Measurements from ENCODE around the gene CSKMT.
A peak's percentile ranks its signal among the peaks of the same experiment; 100 is the strongest.

Gene CSKMT

DNA sequence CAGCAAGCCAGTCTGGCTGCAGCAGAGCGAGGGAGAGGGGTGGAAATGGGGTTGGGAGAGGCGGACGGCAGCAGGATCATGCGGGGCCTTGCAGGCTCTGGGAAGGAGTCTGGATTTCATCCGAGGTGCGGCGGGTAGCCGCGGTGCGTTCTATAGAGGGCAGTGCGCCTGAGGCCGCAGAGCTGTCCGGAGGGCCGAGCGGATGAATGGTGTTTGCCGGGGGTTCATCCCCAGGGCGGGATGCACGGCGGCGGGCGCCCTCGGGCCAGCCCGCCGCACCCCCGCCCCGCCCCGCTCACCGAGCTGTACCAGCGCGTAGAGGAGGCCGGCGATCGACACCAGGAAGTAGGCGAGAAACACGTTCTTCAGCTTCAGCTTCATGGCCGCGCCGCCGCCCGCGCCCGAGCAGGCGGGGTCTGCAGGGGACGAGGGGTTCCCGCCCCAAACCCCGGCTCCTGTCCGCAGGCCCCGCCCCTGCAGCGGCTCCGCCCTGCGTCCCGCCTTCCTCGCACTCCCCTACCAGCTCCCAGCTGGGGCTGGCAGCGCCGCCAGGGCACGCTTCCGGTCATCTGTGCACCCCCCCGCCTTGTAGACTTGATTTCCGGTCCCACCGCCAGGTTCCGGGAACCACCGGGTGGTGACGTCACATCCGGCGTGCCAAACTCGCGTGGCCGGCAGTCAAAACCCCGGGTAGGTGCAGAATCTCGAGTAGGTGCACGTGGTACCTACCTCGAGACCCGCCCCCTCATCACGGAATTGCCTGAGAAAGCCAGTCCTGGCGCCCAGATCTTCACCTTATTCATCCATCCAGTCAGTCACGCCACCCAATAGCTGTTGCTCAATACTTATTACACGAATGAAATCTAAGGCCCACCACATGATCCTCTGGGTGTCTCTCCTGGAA lies 43.3 kb upstream of the CSKMT start, which contains the start of gene B3GAT3:
TSS of gene B3GAT3 (minus strand) at position 420 of the 904 bp plus-strand sequence. CDS start at position 381, 39 bp downstream.
- Histone ChIP-seq H2BK5ac (ENCODE audit: low read depth, low read length, poor library complexity, severe bottlenecking) (peak within 1 kb of the TSS; percentile 37), H3K79me1 (replicated peaks; ENCODE audit: low read length, poor library complexity, severe bottlenecking) (peaks cover 5% of the 10 kb centered on the region), H3K18ac (ENCODE audit: low read depth in 1 of 2, low read length in 2 of 2) (peak within 1 kb of the TSS; percentile 76 to 85), H2BK12ac (ENCODE audit: low read length in 2 of 2) (peak within 1 kb of the TSS in 1 of 2 experiments; percentile 60), H2AFZ (ENCODE audit: low read depth, low read length) (no peak within 1 kb of the TSS), H3K27ac (ENCODE audit: low read length, poor library complexity, severe bottlenecking) (peak within 1 kb of the TSS; percentile 86), H3K4me3 (ENCODE audit: insufficient read depth in 1 of 2, low read depth in 1 of 2, low read length in 2 of 2) (peak within 1 kb of the TSS; percentile 59 to 90), H3K23ac (ENCODE audit: low read length in 2 of 2) (no peak within 1 kb of the TSS), H4K8ac (ENCODE audit: low read length) (peak within 1 kb of the TSS; percentile 86), H3K9me3 (ENCODE audit: control insufficient read depth, low read length) (no peaks in the 10 kb centered on the region), H3K9ac (ENCODE audit: low read length) (peak within 1 kb of the TSS; percentile 91), H4K91ac (ENCODE audit: low read length) (no peak within 1 kb of the TSS), H3K27me3 (ENCODE audit: control insufficient read depth in 1 of 2, insufficient read depth in 1 of 2, low read length in 2 of 2) (no peaks in the 10 kb centered on the region), H2BK15ac (ENCODE audit: low read depth, poor library complexity, severe bottlenecking) (peak within 1 kb of the TSS; percentile 85), H2AK5ac (ENCODE audit: low read length, severe bottlenecking) (peak within 1 kb of the TSS; percentile 85), H3K4ac (ENCODE audit: low read depth in 1 of 2, low read length in 2 of 2) (peak within 1 kb of the TSS; percentile 42 to 73), H3K36me3 (ENCODE audit: control insufficient read depth in 1 of 2, insufficient read depth in 2 of 2, low read depth in 1 of 2, low read length in 2 of 2) (peaks cover 35 to 42% of the 10 kb centered on the region in 2 experiments), H3K4me2 (ENCODE audit: low read length, poor library complexity, severe bottlenecking) (peak within 1 kb of the TSS; percentile 67), H2BK120ac (ENCODE audit: low read depth, low read length) (no peak within 1 kb of the TSS), H3K14ac (ENCODE audit: low read length in 2 of 2) (peak within 1 kb of the TSS in 1 of 2 experiments; percentile 61), H3K4me1 (ENCODE audit: control insufficient read depth, insufficient read depth, low read depth, low read length) (peaks cover 3% of the 10 kb centered on the region)
- peak; percentile 98 for DNase-seq
- 3% methylated on average over 76 of the region's 77 CpGs for WGBS

DNA sequence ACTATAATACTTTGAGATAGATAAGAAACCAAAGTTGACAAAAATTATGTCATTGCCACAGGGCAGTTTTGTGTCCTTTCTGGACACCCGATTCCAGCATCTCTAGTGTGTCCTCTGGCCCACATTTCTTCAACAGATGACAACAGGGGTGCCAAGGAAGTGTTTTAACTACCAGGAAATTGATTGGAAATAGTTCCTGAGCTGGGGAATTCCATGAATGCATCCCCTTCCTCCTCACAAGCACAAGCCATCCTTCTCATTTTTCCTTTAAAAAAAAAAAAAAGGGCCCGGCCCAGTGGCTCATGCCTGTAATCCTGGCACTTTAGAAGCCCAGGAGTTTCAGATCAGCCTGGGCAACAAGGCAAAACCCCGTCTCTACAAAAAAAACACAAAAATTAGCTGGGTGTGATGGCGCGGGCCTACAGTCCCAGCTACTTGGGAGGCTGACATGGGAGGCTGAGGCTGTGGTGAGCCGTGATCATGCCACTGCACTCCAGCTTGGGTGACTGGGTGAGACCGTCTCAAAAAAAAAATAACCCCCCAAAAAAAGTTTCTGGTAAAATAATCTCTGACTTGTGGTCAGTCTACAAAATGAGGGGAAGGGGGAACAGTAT lies 42.5 kb upstream of the CSKMT start:
- WGBS, result 100% methylated on average over 3 of the region's 7 CpGs
- H3K4ac ChIP-seq (ENCODE audit: low read depth in 1 of 2, low read length in 2 of 2), result peak overlapping the region in 1 of 2 experiments; percentile 51
- peak overlapping the region; percentile 86 for H3K27ac ChIP-seq (ENCODE audit: low read length, poor library complexity, severe bottlenecking)
- peaks cover 35 to 40% of the 10 kb centered on the region in 2 experiments for H3K36me3 ChIP-seq (ENCODE audit: control insufficient read depth in 1 of 2, insufficient read depth in 2 of 2, low read depth in 1 of 2, low read length in 2 of 2)
- no peak overlapping the region for H2BK120ac ChIP-seq (ENCODE audit: low read depth, low read length)
- no peak overlapping the region for H2BK15ac ChIP-seq (ENCODE audit: low read depth, poor library complexity, severe bottlenecking)
- no peak for DNase-seq
- peak overlapping the region; percentile 61 for H2AK5ac ChIP-seq (ENCODE audit: low read length, severe bottlenecking)
- no peak overlapping the region for H3K14ac ChIP-seq (ENCODE audit: low read length in 2 of 2)
- H3K79me1 ChIP-seq (replicated peaks; ENCODE audit: low read length, poor library complexity, severe bottlenecking), result no peaks in the 10 kb centered on the region
- peak overlapping the region in 1 of 2 experiments; percentile 90 for H3K4me3 ChIP-seq (ENCODE audit: insufficient read depth in 1 of 2, low read depth in 1 of 2, low read length in 2 of 2)
- no peak overlapping the region for H3K23ac ChIP-seq (ENCODE audit: low read length in 2 of 2)
- peak overlapping the region; percentile 68 for H4K8ac ChIP-seq (ENCODE audit: low read length)
- H2AFZ ChIP-seq (ENCODE audit: low read depth, low read length), result no peak overlapping the region
- peak overlapping the region; percentile 91 for H3K9ac ChIP-seq (ENCODE audit: low read length)
- H3K27me3 ChIP-seq (ENCODE audit: control insufficient read depth in 1 of 2, insufficient read depth in 1 of 2, low read length in 2 of 2), result no peaks in the 10 kb centered on the region
- H2BK5ac ChIP-seq (ENCODE audit: low read depth, low read length, poor library complexity, severe bottlenecking), result peak overlapping the region; percentile 37
- H3K9me3 ChIP-seq (ENCODE audit: control insufficient read depth, low read length), result no peaks in the 10 kb centered on the region
- no peak overlapping the region for H3K4me2 ChIP-seq (ENCODE audit: low read length, poor library complexity, severe bottlenecking)
- H3K4me1 ChIP-seq (ENCODE audit: control insufficient read depth, insufficient read depth, low read depth, low read length), result peaks cover 3% of the 10 kb centered on the region
- no peak overlapping the region for H4K91ac ChIP-seq (ENCODE audit: low read length)
- peak overlapping the region in 1 of 2 experiments; percentile 69 for H3K18ac ChIP-seq (ENCODE audit: low read depth in 1 of 2, low read length in 2 of 2)
- H2BK12ac ChIP-seq (ENCODE audit: low read length in 2 of 2), result no peak overlapping the region

DNA sequence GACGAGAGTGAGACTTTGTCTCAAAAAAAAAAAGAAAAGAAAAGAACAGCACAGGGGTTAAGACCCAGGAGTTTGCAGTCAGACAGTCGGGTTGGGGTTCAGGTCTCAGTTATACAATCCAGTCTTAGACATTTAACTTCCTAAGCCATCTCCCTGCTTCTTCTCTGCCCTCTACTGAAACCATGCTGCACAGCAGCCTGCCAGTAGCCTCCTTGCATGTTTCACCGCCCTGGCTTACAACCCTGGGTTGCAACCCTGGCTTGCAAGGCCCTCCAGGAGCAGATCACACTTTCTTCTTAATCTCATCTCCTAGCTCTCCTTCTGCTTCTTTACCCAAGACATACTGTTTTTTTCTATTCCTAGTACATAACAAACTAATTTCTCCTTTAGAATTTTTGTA lies 37.4 kb upstream of the CSKMT start:
- Histone ChIP-seq H3K14ac (ENCODE audit: low read length in 2 of 2) (no peak overlapping the region), H2AFZ (ENCODE audit: low read depth, low read length) (no peak overlapping the region), H2BK120ac (ENCODE audit: low read depth, low read length) (no peak overlapping the region), H3K36me3 (ENCODE audit: control insufficient read depth in 1 of 2, insufficient read depth in 2 of 2, low read depth in 1 of 2, low read length in 2 of 2) (peaks cover 81 to 82% of the 10 kb centered on the region in 2 experiments), H3K9ac (ENCODE audit: low read length) (no peak overlapping the region), H2BK5ac (ENCODE audit: low read depth, low read length, poor library complexity, severe bottlenecking) (no peak overlapping the region), H3K4me2 (ENCODE audit: low read length, poor library complexity, severe bottlenecking) (no peak overlapping the region), H3K27ac (ENCODE audit: low read length, poor library complexity, severe bottlenecking) (no peak overlapping the region), H3K79me1 (replicated peaks; ENCODE audit: low read length, poor library complexity, severe bottlenecking) (peaks cover 24% of the 10 kb centered on the region), H3K23ac (ENCODE audit: low read length in 2 of 2) (no peak overlapping the region), H3K27me3 (ENCODE audit: control insufficient read depth in 1 of 2, insufficient read depth in 1 of 2, low read length in 2 of 2) (no peaks in the 10 kb centered on the region), H4K8ac (ENCODE audit: low read length) (no peak overlapping the region), H3K4ac (ENCODE audit: low read depth in 1 of 2, low read length in 2 of 2) (no peak overlapping the region), H3K18ac (ENCODE audit: low read depth in 1 of 2, low read length in 2 of 2) (no peak overlapping the region), H3K4me1 (ENCODE audit: control insufficient read depth, insufficient read depth, low read depth, low read length) (no peaks in the 10 kb centered on the region), H2BK12ac (ENCODE audit: low read length in 2 of 2) (no peak overlapping the region), H4K91ac (ENCODE audit: low read length) (no peak overlapping the region), H3K4me3 (ENCODE audit: insufficient read depth in 1 of 2, low read depth in 1 of 2, low read length in 2 of 2) (no peak overlapping the region), H3K9me3 (ENCODE audit: control insufficient read depth, low read length) (no peaks in the 10 kb centered on the region), H2AK5ac (ENCODE audit: low read length, severe bottlenecking) (no peak overlapping the region), H2BK15ac (ENCODE audit: low read depth, poor library complexity, severe bottlenecking) (no peak overlapping the region)
- 95% methylated on average over 3 of the region's 3 CpGs for WGBS
- DNase-seq, result no peak

DNA sequence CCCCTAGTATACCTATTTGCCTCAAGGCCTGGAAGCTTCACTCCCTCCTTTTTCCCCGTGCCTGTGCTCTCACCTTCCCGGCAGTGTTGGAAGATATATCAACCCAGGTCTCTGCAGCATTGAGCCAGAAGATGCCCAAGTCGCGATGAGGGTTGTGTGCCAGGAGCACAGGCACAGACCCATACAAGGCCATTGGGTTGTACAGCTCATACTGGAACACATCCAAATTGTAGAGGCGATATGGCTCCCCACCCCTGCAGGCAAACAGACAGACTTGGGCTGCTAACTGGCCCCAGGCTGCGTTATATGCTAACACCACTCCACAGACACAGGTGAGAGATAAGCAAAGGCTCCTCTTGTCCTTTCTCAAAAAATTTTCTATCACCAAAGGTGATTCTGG lies 32.6 kb upstream of the CSKMT start:
- no peak for DNase-seq
- no peak overlapping the region for H3K4me2 ChIP-seq (ENCODE audit: low read length, poor library complexity, severe bottlenecking)
- no peak overlapping the region for H3K4me3 ChIP-seq (ENCODE audit: insufficient read depth in 1 of 2, low read depth in 1 of 2, low read length in 2 of 2)
- no peak overlapping the region for H3K14ac ChIP-seq (ENCODE audit: low read length in 2 of 2)
- H4K8ac ChIP-seq (ENCODE audit: low read length), result no peak overlapping the region
- H3K79me1 ChIP-seq (replicated peaks; ENCODE audit: low read length, poor library complexity, severe bottlenecking), result peaks cover 45% of the 10 kb centered on the region
- no peak overlapping the region for H3K23ac ChIP-seq (ENCODE audit: low read length in 2 of 2)
- H3K9me3 ChIP-seq (ENCODE audit: control insufficient read depth, low read length), result no peaks in the 10 kb centered on the region
- H2BK15ac ChIP-seq (ENCODE audit: low read depth, poor library complexity, severe bottlenecking), result no peak overlapping the region
- no peaks in the 10 kb centered on the region for H3K4me1 ChIP-seq (ENCODE audit: control insufficient read depth, insufficient read depth, low read depth, low read length)
- 97% methylated on average over 6 of the region's 6 CpGs for WGBS
- H2BK5ac ChIP-seq (ENCODE audit: low read depth, low read length, poor library complexity, severe bottlenecking), result no peak overlapping the region
- H2BK120ac ChIP-seq (ENCODE audit: low read depth, low read length), result no peak overlapping the region
- no peaks in the 10 kb centered on the region for H3K27me3 ChIP-seq (ENCODE audit: control insufficient read depth in 1 of 2, insufficient read depth in 1 of 2, low read length in 2 of 2)
- no peak overlapping the region for H2AFZ ChIP-seq (ENCODE audit: low read depth, low read length)
- no peak overlapping the region for H2BK12ac ChIP-seq (ENCODE audit: low read length in 2 of 2)
- no peak overlapping the region for H3K27ac ChIP-seq (ENCODE audit: low read length, poor library complexity, severe bottlenecking)
- H3K9ac ChIP-seq (ENCODE audit: low read length), result no peak overlapping the region
- no peak overlapping the region for H3K4ac ChIP-seq (ENCODE audit: low read depth in 1 of 2, low read length in 2 of 2)
- peaks cover 77 to 98% of the 10 kb centered on the region in 2 experiments for H3K36me3 ChIP-seq (ENCODE audit: control insufficient read depth in 1 of 2, insufficient read depth in 2 of 2, low read depth in 1 of 2, low read length in 2 of 2)
- H3K18ac ChIP-seq (ENCODE audit: low read depth in 1 of 2, low read length in 2 of 2), result no peak overlapping the region
- no peak overlapping the region for H4K91ac ChIP-seq (ENCODE audit: low read length)
- no peak overlapping the region for H2AK5ac ChIP-seq (ENCODE audit: low read length, severe bottlenecking)

All from mesenchymal stem cell (in vitro differentiated cells and primary cell).